T1000 (cell line): ENCODE data around the gene COBLL1.

Experiments used
- DNase-seq: peaks from one replicate; lab custom pipeline; 2025; ENCODE audit warnings: mixed read lengths; lab: John Stamatoyannopoulos, UW

COBLL1 gene

DNA sequence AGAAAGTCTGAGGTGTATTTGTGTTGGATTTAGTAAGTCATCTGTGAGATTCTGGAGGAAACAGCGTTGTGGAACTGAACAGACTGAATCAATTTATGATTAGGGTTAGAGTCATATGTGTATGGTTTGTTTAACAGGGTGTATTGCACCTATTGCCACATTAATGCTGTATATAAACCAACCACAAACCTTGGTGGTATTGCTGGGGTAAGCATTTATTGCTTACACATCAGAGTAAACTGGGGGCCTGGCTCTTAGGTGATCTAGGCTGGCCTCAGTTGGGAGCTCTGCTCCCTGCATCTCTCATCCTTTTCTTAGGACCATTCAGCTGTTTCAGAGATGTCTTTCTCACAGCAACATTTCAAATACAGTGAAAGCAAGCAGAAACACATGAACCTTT, 160.6 kb downstream of the COBLL1 start:
- DNase-seq, result no peak

DNA sequence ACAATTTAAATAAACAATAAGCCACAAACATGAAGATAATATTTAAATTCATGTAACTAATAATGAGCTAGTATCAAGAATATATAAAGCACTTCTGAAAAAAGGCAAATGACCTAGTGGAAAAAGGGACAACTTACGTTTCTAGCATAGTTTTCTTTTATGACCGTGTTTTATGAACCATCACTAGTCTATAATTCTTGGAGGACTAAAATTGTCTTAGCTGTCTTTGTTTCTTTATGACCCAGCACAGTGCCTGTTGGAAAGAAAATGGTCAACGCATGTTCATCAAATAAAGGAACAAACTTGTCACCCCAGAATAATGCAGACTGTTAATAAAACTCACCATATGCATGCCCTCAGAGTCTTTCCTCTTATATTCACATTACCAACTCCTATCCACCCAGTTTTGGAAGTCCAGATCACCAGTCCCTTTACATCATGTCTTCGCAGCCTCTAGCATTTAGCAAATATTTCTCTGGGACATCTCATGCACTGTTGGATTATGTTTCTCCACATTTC, 162.9 kb downstream of the COBLL1 start:
- no peak for DNase-seq

DNA sequence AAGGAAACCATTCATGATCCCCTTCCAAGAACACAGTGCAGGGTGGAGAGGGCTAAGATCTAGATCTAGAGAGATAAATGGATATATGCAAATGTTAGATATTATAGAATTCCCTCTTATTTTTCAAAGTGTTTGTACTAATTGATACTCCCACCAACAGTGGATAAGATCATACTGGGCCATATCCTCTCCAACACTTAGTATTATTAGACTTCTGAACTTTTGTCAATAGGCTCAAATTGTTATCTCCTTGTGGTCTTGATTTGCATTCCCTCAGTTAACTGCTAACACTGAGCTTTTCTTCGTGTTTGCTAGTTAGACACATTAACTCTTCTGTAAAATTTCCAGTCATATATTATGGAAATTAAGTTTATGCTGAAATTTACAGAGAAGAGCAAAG, 163.9 kb downstream of the COBLL1 start:
- DNase-seq, result no peak

DNA sequence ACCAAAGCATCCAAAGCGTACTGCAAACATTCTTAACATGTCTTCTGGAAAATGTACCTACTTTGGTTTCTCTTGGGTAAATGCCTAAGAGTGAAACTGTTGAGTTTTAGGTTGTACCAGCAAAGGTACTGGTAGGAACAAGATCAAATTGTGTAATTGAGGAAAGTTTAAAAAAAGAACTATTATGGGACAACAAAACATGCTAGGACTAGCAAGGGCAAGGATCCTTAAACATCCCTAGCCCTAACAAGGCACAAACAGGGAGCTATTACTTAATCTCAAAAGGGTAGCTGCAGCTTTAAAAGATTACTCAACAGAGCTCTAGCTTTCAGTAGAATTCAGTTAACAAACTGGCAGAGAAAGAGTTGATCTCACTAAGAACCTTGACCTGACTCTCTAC, 164.4 kb downstream of the COBLL1 start:
- DNase-seq, result no peak

DNA sequence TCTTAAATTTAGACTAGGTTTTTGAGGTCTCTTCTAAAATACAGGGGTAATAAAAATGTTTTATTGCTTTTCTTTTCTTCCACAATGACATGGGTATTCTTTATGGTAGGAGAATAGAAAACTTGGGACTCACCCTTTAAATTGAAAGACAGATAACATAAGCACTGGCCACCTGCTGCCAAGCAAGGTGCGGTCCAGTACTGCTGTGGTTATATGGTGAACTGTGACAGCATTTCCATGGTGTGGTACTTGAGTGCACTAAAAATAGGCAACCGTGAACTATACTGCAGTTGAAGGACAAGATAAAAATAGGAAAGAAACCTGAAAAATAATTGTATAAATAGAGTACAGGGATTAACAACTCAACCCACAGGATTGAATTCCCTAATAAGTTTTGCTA, 165.9 kb downstream of the COBLL1 start:
- no peak for DNase-seq

DNA sequence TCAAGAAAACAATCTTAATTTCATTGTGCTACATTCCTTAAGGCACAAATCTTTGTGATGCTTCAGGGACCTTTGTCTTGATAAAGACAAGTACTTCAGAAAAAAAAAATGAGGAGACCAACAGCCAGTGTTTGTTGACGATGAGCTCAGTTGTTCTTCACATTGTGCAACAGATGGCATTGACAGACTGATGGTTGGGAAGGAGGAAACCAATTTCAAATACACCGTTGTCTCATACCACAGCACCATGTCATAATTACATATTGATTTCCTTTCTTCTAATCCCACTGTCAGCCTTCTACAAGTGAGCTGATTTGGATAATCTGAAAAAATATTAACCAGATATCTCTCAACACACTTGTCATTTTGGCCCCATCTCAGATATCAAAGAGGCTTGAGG, 166.6 kb downstream of the COBLL1 start:
- no peak for DNase-seq

DNA sequence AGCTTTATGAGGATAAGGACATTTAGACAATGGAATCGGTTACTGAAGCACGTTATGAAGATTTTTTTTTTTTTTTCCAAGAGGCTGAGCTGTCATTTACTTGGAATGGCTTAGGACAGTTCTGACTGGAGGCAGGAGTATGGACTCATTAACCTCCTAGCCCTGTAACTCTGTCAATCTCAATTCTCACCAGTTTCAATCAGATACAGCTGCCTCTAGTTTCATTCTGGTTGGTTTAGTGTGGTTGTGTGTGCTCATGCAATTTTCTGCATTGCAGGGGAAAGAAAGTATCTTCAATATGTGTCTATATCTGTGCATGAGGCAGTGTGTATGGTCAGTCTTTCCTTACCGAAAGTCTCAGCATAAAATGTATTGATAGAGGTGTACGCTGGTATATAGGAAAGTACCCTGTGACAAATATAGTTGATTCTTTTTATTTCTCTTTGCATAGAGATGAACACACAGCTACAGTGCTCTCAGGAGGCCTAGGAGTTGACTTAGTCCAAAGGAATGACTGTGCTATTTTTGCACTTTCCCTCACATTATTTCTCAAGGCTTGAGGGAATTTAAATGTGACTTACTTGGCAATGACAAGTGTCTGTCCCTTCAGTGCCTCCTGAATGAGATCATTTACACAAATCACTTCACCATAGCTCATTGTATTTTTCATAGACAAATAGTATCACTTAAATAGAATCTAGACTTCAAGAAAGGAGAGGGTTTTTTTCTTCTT, 169.8 kb downstream of the COBLL1 start:
- DNase-seq, result no peak

DNA sequence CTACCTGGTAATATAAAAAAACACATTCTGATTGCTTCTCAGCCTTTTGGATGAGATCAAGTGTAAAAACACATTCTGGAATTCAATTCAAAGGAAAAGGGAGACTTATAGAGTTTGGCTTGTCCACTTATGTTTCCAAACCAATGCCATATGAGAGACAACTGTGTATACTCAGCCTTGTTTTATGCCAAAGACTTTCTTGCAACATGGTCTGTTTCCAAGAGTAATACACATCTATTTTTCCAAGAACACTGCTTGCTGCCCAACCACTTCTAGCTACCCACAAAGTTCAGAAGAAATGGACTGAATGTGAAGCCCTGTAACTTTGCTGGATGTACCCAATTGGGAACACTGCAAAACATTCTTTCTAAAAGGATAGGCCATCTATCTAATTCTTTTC, 172.3 kb downstream of the COBLL1 start:
- no peak for DNase-seq

DNA sequence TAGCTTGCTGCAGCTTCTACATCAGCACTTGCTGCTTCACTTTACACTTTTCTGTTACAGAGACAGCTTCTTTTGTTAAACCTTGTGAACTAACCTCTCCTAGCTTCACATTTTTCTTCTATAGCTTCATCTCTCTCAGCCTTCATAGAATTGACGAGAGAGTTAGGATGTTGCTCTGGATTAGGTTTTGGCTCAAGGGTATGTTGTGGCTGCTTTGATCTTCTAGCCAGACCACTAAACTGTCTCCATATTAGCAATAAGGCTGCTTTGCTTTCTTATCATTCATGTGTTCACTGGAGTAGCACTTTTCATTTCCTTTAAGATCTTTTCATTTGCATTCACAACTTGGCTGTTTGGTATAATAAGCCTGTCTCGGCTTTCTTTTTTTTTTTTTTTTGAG, 174.1 kb downstream of the COBLL1 start:
- DNase-seq, result no peak

DNA sequence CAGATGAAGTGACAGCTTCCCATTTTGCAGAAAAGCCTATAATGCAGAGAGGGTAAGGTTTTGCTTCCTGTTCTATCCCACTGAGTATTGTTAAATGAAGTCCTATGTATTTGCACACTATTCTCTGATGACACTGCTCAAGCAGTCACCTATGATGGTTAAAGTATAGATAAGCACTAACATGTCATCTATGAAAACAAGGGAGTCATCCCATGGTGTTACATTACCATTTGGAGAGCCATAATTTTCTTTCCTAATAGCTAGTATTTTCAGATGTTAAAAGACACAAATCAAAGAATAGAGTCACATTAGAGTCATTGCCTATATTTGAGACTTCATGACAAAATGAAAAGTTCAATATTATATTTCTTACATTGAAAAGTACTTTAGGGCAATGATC, 177.6 kb downstream of the COBLL1 start:
- no peak for DNase-seq

DNA sequence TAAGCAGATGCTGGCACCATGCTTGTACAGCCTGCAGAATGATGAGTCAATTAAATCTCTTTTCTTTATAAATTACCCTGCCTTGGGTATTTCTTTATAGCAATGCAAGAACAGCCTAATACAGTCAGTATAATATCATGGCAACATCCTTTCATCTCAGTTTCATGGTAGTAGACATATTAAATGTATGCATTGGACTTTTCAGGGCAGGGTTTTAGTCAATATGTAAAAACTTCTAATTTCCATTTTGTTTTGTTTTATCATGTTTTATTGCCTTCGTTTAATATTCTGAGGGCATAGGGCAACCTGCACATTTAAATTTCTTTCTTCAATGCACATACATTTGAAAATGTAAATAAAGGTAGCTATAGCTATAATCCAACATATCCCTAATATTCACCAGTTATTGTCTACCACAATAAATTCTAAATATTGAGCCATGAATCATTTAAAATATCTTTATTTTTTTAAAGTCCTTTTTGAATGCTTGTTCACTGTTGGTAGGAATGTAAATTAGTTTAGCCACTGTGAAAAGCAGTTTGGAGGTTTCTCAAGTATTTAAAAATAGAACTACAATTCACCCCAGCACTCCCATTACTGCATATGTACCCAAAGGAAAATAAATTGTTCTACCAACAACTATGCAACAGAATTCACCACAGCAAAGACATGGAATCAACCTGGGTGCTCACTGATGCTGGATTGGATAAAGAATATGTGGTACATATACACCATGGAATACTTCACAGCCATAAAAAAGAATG, 178.6 kb downstream of the COBLL1 start:
- no peak for DNase-seq

DNA sequence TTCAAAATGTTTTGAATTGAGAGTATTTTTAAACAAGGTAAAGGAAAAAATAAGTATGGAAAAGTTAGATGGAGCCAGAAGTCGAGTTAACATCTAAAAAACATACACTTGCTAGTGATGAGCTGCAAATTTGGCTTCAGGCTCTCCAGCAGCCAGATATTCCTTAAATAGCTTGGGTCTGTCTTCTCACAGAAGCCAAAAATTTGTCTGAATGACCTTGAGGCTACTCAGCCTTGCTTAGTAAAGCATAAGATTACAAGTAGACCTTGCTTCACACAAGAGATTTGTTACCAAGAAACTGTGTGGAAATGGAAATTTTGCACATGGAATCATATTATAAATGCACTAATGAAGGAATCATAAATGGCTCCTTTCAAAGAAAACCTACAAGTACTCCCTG, 179.6 kb downstream of the COBLL1 start:
- DNase-seq, result no peak

DNA sequence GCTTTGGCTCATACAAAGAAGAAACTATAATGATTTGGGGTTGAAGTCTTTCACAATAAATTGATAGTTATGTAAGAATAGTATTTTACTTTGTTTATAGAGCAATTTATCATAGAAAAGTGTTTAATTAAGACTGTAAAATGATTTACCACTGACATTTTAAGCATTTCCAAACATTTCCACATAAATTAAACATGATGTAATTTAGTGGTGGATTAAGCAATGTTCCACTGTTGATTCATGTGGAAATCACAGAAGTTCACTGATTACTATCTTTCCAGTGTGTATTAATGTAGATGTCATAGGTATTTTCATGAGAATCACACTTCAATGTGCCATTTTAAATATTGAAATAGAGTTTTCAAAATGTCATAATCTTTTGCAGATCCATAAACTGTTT, 180.3 kb downstream of the COBLL1 start:
- no peak for DNase-seq

DNA sequence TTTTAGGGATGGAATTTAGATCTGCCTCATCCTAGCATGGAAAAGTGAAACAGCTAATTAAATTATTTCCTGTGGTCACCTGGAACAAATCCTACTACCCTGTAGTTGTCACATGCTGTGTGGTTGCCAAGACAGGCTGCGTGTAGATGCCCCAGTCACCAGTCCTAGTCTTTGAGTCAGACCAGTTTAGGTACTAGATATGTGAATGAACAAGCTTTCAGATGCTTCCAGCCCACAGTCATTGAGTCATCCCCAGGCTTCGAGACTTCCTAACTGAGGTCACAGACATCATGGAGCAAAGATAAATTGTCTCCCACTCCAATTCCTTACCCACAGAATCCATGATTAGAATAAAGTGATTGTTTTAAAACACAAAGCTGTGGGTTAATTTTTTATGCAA, 184.5 kb downstream of the COBLL1 start:
- DNase-seq, result no peak

DNA sequence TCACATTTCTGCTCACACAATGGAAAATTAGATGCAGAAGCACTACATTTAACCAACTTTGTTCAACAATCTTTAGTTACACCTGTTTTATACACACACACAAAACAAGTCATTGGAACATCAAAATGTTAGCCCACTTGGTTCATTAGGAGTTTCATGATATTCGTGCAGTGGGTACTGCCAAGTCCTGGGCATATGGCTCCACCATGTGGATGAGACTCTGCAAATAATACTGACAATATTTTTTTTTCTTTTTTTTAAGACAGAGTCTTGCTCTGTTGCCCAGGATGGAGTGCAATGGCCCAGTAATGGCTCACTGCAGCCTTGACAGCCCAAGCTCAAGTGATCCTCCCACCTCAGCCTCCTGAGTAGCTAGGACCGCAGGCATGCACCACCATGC, 185.9 kb downstream of the COBLL1 start:
- no peak for DNase-seq

DNA sequence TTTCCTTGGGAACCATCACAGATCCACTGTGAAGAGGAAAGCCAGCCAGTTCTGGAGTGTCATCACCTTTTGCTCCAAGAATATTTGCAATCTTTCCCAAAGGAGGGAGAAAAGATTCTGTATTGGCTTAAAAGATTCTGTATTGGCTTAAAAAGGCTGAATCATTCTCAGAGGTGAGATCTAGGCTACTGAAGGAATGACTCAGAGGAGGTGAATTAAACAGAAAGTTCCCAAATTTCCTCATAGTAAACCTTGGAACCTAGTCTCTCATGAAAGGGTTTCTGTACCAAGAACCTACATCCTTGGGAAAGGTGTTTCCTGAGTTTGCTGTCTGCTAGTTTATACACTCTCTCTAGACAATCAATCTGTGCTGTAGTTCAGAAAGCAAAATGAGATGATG, 186.3 kb downstream of the COBLL1 start:
- no peak for DNase-seq

DNA sequence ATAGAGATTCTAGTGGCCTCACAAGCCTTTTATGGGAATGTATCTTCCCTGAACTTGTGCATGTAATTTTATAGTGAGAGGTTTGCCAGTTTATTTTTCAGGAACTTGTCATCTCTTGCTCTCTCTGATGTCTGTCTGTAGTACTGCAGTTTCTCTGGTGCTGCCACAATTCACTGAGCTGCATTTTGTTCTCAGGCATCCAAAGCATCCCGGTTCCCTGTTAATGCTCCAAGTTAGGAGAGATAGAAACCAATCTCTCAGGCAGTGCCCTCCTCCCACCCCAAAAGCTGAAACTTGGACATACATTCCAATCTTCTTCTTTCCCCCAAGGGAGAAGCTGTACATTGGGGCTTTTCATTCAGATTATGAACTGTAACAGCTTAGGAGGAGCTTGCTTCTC, 190.3 kb downstream of the COBLL1 start:
- no peak for DNase-seq

DNA sequence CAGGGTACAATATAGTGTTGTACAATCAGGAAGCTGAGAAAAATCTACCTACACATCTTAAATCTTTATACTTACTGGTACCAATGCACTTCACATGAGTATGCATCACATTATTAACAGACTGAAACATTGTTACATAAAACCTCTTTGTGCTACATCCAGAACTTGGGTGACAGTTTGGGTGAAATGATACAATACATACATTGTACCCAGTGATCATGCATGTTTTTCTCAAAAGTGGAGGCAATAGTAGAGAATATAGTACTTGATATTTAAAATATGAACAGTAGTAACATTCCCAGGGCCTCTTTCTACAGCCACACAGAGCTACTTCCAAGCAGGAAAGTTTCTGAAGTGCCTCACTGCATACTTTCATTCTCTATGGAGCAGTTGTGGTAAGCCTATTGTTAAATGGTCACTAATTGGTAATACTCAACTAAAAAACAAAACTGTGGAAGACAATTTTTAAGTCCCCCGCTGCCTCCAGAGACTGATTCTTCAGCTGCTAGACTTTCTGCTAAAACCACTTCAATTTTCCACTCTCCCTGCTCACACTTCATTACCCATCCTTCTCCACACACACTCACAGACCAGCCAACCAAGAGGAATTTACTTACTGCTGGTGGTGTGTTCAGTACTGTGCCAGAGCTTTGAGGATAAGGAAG, 197.5 kb downstream of the COBLL1 start:
- no peak for DNase-seq

DNA sequence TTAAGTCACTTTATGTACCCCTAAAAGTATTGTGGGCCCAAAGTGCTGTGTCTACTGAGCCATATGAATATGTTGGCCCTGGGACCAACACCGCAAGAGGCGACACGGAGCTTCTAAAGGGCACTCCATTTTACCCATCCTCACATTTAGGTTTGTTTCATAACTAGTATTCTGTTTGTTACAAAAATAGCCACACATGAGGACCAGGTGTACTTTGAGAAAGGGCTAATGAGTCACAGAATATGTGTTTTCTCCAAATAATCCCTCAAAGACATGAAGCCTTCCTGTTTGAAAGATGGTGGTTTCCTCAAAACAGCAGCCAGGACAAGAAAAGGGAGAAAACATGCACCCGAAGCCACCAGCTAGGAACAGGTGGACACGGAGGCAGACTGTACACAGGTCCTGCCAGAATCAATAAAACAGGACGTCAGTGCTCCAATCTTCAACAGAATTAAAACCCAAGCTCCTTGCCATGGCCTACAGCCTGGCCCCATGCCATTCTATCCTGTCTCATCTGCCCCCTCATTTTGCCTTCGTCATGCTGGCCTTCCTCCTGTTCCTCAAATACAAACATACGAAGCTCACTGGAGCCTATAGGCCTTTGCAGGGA, 198.6 kb downstream of the COBLL1 start:
- DNase-seq, result no peak

DNA sequence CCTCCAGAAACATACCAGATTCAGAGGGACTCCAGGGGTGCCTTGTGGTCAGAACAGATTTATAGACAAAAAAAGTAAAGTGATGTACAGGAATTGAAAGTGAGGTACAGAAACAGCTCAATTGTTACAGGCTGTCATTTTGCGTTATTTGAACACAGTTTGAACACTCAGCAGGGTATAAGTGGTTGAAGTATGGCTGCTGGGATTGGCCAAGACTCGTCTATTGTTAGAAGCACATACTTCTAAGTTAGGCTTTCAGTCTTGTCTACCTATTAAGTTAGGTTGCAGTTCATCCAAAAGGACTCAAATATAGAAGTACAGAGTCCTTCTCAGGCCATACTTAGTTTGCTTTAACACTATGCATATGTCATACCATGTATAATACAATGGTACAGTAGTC, 199.4 kb downstream of the COBLL1 start:
- DNase-seq, result no peak
